A673 (cell line): ENCODE results near the gene TSHZ2.

Experiments
- EZH2 ChIP-seq: fragments of 200-600 bp; sonication (generic); IDR thresholded peaks from 2 replicates; pipeline ENCODE4 v1.6.1; 2017; ENCODE audit warnings: borderline replicate concordance, low read depth, mild to moderate bottlenecking, mixed read lengths, antibody characterized with exemption, low read length; ENCODE audit not compliant: poor library complexity, severe bottlenecking
- TF ChIP-seq, protein P1 (sequence below): fragments of 300-800, 200-600 bp; sonication (generic); conservative IDR thresholded peaks from 2 replicates; pipeline ENCODE4 v1.5.1; 2017; ENCODE audit warnings: low read depth, mild to moderate bottlenecking, antibody characterized with exemption, low read length, moderate library complexity, mixed read lengths

DNA sequence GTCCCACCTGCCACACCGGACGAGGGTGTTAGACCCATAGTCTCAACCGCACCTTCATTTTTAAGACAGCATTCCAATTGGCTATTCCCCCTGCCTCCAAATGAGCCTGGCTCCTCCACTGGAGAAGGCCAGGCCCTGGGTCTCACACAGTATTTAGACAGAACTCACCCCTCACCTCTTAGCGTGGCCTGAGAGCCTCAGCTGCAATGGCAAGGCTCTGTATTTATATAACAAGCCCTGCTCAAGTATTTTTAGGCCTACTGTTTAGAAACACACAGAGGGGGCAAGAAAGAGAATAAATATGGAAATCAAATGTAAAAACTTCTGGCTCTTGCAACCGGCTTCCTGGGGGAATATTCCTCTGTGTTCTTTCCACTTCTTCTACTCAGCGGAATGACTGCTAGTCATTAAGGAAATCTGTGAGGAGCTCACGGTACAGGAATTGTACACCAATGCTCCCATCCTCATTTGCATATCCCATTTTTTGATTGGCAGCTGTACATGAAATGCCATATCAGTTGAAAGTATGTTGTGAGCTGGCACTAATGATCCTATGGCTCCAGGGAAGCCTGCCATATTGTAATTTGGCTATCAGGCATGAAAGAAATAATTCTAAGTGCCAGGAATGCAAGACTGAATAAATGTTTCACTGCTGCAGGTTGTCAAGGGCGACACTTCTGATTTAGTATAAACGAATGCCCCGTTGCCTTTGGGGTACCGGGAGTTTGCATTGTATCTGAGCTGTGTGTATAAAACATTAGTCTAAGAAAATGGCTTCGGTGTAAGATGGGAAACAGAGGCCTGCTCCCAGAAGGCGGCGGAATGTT lies 414.0 kb downstream of the TSHZ2 start:
- TF ChIP-seq, protein P1, sequence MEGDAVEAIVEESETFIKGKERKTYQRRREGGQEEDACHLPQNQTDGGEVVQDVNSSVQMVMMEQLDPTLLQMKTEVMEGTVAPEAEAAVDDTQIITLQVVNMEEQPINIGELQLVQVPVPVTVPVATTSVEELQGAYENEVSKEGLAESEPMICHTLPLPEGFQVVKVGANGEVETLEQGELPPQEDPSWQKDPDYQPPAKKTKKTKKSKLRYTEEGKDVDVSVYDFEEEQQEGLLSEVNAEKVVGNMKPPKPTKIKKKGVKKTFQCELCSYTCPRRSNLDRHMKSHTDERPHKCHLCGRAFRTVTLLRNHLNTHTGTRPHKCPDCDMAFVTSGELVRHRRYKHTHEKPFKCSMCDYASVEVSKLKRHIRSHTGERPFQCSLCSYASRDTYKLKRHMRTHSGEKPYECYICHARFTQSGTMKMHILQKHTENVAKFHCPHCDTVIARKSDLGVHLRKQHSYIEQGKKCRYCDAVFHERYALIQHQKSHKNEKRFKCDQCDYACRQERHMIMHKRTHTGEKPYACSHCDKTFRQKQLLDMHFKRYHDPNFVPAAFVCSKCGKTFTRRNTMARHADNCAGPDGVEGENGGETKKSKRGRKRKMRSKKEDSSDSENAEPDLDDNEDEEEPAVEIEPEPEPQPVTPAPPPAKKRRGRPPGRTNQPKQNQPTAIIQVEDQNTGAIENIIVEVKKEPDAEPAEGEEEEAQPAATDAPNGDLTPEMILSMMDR: no peak
- no peak for TF ChIP-seq EZH2
